ENCODE results near the gene PIGX. TPM values are rescaled to one million over a fixed set of nuclear protein-coding genes. Genes with fewer than 3 reads are reported as not detected.
A peak's percentile ranks its signal among the peaks of the same experiment; 100 is the strongest.

PIGX gene
- total RNA-seq, 6 donors from 2014 or later: 9.4 to 19.5 (median 17.4) TPM

DNA sequence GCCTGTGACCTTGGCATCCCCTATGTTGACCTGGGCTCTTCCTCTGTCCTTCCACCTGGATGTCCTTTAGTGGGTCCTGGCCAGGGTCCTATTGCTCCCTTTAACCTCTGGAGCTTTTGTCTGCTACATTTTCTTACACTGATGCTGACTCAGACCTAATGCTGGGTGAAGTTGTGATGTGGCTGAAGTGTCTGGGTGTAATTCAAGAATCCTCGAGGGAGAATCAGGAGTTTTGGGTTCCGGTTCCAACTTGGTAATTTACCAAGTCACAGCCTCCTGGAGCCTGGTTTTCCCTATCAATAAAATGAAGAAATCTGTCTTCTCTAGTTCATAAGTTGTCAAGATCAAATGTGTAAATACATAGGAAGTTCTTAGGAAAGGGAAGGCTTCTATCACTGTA lies 25.7 kb upstream of the PIGX start:
- H3K36me3 ChIP-seq: no peaks in the 10 kb centered on the region
- no peaks in the 10 kb centered on the region for H3K27me3 ChIP-seq
- ATAC-seq (ENCODE audit: low FRiP score in 2 of 2): no peak
- no peak overlapping the region for H3K27ac ChIP-seq
- WGBS, 2 donors: 69 to 90% methylated on average over 2 of the region's 2 CpGs
- TF ChIP-seq POLR2A (IDR thresholded peaks at IDR 0.05) (no peak), POLR2AphosphoS5 (IDR thresholded peaks at IDR 0.05) (no peak), EP300 (IDR thresholded peaks at IDR 0.05) (no peak)
- TF ChIP-seq, protein P1, sequence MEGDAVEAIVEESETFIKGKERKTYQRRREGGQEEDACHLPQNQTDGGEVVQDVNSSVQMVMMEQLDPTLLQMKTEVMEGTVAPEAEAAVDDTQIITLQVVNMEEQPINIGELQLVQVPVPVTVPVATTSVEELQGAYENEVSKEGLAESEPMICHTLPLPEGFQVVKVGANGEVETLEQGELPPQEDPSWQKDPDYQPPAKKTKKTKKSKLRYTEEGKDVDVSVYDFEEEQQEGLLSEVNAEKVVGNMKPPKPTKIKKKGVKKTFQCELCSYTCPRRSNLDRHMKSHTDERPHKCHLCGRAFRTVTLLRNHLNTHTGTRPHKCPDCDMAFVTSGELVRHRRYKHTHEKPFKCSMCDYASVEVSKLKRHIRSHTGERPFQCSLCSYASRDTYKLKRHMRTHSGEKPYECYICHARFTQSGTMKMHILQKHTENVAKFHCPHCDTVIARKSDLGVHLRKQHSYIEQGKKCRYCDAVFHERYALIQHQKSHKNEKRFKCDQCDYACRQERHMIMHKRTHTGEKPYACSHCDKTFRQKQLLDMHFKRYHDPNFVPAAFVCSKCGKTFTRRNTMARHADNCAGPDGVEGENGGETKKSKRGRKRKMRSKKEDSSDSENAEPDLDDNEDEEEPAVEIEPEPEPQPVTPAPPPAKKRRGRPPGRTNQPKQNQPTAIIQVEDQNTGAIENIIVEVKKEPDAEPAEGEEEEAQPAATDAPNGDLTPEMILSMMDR (IDR thresholded peaks at IDR 0.05): no peak
- H3K9me3 ChIP-seq: no peaks in the 10 kb centered on the region
- H3K4me1 ChIP-seq: peaks cover 14 to 26% (median 15%) of the 10 kb centered on the region in 4 donors
- H3K4me3 ChIP-seq: no peak overlapping the region
- DNase-seq: no peak

GRCh38 chr3:196688349-196688748 lies 23.8 kb upstream of the PIGX start:
- H3K27ac ChIP-seq: peak overlapping the region in 3 of 4 donors; percentile 52 to 82 (median 64)
- H3K4me3 ChIP-seq: no peak overlapping the region
- TF ChIP-seq EP300 (IDR thresholded peaks at IDR 0.05) (peak in 1 of 4 donors; percentile 26), POLR2A (IDR thresholded peaks at IDR 0.05) (no peak), POLR2AphosphoS5 (IDR thresholded peaks at IDR 0.05) (peak; percentile 52 to 67)
- TF ChIP-seq, protein P1 (IDR thresholded peaks at IDR 0.05): no peak
- 30 to 32% methylated on average over 5 of the region's 5 CpGs for WGBS, 2 donors
- DNase-seq (peak; percentile 72 to 73), ATAC-seq (ENCODE audit: low FRiP score in 2 of 2) (peak; percentile 81 to 89)
- no peaks in the 10 kb centered on the region for H3K27me3 ChIP-seq
- H3K36me3 ChIP-seq: no peaks in the 10 kb centered on the region
- H3K4me1 ChIP-seq: peaks cover 14 to 26% (median 15%) of the 10 kb centered on the region in 4 donors
- H3K9me3 ChIP-seq: no peaks in the 10 kb centered on the region

DNA sequence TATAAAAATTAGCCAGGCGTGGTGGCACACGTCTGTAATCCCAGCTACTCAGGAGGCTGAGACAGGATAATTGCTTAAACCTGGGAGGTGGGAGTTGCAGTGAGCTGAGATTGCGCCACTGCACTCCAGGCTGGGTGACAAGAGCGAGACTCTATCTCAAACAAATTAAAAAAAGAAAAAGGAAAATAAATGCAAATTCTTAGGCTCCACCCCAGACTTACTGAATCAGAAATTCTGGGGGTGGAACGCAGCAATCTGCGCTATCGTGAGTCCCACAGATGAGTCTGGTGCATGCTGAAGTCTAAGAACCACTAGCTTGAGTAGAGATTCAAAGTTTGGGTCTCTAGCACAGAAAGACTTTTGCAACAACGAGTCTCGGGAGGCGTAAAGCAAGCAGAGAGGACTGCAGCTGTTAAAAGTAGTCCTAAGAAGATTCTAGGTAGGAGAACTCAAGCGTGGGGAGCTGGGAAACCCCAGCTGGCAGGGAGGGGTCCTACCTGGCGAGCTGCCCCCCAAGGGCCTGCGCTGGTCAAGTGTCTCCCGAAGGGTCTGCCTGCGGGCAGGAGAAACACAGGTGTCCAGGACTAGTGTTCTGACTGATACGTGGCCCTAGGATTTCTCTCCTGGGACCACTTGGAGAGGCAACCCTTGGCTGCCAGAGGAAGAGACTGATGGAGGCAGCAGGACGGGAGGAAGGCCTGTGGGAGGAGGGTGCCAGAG lies 22.1 kb upstream of the PIGX start:
- ATAC-seq (ENCODE audit: low FRiP score in 2 of 2) (no peak), DNase-seq (no peak)
- peaks cover 9 to 24% (median 12%) of the 10 kb centered on the region in 4 donors for H3K4me1 ChIP-seq
- H3K36me3 ChIP-seq: no peaks in the 10 kb centered on the region
- H3K4me3 ChIP-seq: no peak overlapping the region
- H3K9me3 ChIP-seq: no peaks in the 10 kb centered on the region
- peak overlapping the region in 1 of 4 donors; percentile 31 for H3K27ac ChIP-seq
- no peaks in the 10 kb centered on the region for H3K27me3 ChIP-seq
- TF ChIP-seq EP300 (IDR thresholded peaks at IDR 0.05) (no peak), POLR2A (IDR thresholded peaks at IDR 0.05) (no peak), POLR2AphosphoS5 (IDR thresholded peaks at IDR 0.05) (no peak)
- TF ChIP-seq, protein P1 (IDR thresholded peaks at IDR 0.05): no peak
- 85 to 86% methylated on average over 17 of the region's 17 CpGs for WGBS, 2 donors

DNA sequence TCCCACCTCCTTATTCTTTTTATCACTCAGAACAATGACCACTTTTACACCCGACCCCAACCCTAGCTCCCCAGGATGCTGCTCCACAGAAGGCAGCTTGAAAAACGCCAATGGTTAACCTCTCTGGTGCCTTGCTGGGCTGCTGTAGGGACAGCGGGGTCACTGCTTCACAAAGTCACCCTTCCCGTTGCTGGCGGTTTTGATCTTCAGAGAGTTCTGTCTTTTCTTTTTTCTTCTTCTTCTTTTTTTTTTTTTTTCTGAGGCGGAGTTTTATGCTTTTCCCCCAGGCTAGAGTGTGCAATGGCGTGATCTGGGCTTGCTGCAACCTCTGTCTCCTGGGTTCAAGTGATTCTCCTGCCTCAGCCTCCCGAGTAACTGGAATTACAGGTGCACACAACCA lies 20.8 kb upstream of the PIGX start:
- no peak for DNase-seq
- Histone ChIP-seq H3K36me3 (no peaks in the 10 kb centered on the region), H3K27ac (peak overlapping the region in 1 of 4 donors; percentile 11), H3K9me3 (no peaks in the 10 kb centered on the region), H3K27me3 (no peaks in the 10 kb centered on the region), H3K4me1 (peaks cover 7 to 19% (median 11%) of the 10 kb centered on the region in 4 donors), H3K4me3 (no peak overlapping the region)
- no peak for ATAC-seq (ENCODE audit: low FRiP score in 2 of 2)
- 65 to 66% methylated on average over 8 of the region's 8 CpGs for WGBS, 2 donors
- TF ChIP-seq, protein P1 (IDR thresholded peaks at IDR 0.05): no peak
- TF ChIP-seq EP300 (IDR thresholded peaks at IDR 0.05) (no peak), POLR2A (IDR thresholded peaks at IDR 0.05) (no peak), POLR2AphosphoS5 (IDR thresholded peaks at IDR 0.05) (no peak)

All from upper lobe of left lung (tissue), 6 donors.